Right renal cortex interstitium (tissue), 3 donors: Measurements from ENCODE around the gene RCAN1. TPM values are rescaled to one million over a fixed set of nuclear protein-coding genes. Genes with fewer than 3 reads are reported as not detected.
"Not testable (repeated sequence)": the region's sequence is repeated elsewhere in the genome, so short reads cannot be mapped to it uniquely, and the experiment has no call there.

Experiments
- DNase-seq, 3 donors: peaks; one replicate each; pipeline ENCODE4 v3.0.0-alpha.2; 2013; ENCODE audit warnings: low read depth in 3 of 3, low spot score in 2 of 3
- polyA plus RNA-seq, 3 donors: library from polyadenylated mRNA; unstranded; fragments of 120-200 nt; gene quantifications; one replicate each; pipeline ENCODE4 v1.2.1, GENCODE V29; 2013; ENCODE audit not compliant: insufficient read length in 3 of 3

RCAN1 gene
- polyA plus RNA-seq, 3 donors: 34.8 to 39.4 (median 35.5) TPM

DNA sequence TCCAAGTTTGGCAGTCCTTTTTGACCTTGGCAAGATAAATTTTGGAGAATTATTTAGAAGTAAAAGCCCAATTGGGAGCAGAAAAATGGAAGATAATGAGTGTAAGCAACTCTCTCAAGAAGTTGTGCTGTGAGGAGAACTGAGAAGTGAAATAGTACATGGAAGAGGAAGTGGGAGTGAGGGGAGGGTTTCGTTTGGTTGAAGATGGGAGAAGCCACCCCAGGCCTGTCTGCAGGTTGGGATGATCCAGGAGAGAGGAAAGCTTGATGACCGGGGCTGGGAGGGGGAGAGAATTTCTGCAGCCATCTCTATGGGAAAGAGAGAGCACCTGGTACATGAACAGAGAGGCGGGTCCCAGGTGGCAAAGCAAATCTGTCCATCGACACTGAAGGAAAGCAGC, 8.6 kb upstream of the RCAN1 start:
- DNase-seq: no peak

- DNase-seq: no peak
These were observed 6.8 kb upstream of the RCAN1 start for GRCh38 chr21:34621434-34622350.

DNA sequence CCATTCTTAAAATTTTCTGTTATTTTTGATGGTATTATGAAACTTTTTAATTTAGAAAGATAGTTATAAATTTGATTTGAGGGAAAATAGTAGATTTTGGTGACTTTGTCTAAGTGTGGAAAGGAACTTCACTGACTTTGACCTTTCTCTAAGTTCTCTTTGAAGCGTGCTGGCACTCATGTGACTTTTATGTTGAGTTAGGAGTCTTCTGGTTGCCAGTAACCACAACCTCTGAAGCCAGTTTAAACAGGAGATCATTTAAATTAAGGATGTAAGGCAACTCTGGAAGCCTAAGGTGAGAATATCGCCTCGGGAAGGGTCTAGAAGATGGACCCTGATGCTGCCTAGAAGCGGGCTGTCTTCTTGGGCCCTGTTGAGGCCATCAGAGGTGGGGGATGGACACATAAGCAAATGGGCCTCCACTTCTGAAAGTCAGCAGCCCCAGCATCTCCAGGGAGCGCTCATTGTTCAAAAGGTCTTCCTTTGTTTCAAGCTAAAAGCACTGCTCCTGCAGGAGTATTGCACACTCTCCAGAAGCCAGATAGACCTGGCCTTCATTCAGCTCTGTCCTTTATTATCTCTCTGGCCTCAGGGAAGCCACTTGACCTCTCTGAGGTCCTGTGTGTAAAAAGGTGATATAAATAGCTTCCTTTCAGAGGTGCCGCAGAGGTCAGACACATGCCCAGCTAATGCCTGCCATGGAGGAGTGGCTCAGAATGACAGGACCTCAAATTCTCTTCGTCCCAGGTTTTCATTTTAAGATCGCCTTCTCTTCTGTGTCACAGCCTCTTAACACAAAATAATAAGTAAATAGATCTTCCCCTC, 5.1 kb upstream of the RCAN1 start:
- DNase-seq: no peak

DNA sequence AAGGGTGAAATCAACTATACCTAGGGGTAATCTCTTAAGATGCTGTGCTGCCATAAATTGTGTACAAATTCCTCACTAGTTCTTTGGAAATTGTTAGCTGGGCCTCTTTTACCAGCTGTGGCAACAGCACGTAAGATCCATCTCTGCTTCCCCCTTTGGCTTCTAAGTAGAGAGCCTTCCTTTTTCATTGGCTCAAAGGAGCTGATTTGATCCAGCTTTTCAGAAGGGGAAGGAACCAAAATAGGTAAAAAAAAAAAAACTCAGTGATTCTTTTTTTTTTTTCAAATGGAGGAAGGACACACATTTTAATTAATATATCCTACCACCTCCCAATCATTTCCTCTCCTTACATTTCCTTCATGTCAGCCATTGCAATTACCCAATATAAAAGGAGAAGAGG, 4.0 kb upstream of the RCAN1 start:
- DNase-seq: no peak

DNA sequence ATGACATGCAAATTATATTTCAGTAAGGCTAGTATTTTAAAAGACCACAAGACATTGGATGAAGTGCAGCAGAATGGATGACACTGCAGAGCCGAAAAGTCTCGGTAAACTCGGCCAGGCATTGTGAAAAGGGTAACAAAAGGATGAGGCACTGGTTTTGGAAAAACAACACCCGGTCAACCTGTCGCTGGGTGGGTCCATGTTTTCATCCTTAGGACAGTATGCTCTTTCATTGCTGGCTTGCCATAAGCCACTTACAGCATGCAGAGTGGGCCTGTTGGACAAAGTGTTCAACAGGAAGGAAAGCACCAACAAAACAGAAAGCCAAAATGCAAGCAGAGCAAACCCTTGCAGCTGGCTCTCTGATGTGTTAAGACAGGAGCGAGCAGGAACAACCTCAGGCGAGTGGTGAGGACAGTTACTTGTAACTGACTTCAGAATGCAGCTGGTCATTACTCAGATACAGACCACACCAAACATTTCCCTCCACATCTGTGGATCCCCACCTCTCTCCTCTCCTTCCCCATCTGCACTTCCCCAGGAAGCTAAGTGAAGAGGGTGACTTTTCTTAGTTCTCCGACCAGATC, 2.9 kb upstream of the RCAN1 start:
- no peak for DNase-seq

DNA sequence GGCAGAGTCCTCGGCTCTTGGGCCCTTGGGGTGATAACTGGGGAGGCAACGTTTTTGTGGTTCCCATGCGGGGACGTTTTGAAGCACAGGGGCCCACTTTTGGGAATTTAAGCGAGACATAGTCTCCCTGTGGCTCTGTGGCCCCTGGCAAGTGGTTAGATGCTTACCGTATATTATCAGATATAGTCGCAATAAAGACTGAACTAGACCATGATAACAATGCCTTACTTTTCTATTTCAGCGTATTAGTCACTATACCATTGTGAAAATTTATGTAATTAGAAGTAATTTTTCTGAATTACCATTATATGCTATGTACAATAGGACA, 538 bp upstream of the RCAN1 start:
- DNase-seq: no peak

DNA sequence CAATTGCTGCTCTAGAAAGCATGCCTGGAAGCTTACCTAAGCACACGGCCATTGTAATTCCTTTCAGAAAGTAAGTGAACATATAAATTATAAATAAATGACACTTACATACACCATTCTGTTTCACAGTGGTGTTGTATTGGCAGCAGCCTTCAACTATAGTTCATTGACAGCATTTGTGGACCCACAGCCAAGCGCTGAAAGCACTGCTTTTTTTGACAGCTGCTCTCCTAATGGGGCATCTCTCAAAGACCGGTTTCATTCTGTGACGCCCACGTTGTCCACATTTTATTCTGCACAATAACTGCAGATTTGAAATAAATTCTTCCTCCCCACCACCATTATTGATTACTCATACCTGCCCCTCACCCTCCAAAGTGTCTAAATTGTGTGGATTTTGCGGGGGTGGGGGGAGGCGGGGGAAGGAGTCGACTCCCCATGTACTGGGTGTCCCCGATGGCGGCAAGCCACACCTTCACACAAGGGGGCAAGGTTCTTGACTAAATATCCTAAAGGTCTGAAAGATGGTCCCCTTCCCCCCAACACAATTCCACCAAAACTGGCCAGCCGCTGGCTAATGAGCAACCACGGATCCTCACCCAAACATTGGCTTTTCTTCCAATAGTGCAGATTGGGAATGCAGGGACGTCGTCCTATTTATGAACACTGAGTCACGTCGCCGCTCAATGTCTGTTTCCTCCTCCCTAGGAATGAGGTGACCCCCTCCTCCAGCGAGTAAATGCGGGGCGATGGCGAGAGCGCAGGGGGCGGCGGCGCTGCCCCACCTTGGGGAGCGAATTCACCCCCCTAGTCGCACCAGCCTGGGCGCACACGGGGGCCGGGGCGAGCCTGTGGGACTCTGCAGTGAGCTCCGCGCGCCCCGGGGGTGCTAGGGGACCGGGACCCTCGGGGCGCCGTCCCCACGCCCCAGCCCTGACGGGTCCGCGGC, 960 bp downstream of the RCAN1 start:
- DNase-seq: no peak

DNA sequence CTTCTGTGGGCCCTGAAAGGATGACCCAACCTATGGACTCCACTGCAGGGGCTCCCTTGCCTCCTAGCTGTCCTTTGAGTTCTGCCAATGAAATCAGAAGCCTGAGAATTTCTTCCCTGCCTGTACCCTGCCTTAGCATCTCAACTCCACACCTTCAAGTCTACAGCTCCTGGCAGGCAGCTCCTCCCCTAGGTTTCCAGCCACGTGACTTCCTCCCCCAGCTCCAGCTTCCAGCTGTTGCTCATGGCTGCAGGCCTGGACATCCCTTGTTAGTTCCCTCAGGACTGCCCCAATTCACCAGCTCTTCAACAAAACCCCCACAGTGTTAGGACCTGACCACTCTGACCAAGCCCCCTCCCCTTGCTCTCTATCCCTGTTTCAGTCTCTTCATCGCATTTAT, 2.4 kb downstream of the RCAN1 start:
- DNase-seq: no peak

DNA sequence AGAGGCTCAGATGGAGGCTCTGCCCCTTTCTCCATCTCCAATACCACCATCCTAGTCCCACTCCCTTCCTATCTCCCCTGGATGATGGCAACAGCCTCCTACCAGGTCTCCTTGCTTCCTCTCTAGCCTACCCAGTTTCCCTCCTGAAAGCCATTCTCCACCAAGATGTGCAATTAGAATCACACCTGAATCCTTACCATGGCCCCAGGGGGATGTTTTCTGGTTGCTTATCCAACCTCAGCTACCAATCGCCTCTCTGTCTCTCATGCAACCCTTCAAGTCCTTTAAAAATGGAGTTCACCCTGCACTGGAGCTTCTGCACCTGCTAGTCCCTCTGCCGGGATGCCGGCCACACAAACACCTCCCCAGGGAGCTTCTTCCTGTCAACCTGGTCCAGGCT, 2.9 kb downstream of the RCAN1 start:
- DNase-seq: no peak

DNA sequence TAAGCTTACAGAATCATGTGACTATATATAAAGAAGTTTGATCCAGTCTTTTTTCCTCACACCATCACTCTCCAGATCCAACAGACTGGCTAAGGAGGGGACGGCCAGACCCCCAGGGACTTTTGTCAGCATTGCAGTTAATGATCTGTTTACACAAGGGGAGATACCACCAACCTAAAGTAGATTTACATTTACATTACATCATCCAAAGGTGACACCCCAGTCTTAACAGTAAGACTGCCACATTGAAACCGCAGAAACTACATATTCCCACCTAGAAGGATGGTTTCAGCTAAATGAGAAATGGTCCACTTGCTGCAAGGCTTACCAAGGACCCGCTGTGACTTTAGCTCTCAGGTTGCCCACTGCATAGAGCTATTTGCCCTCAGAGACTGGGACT, 3.4 kb downstream of the RCAN1 start:
- no peak for DNase-seq

- no peak for DNase-seq
These were observed 4.9 kb downstream of the RCAN1 start for GRCh38 chr21:34609933-34610549.

DNA sequence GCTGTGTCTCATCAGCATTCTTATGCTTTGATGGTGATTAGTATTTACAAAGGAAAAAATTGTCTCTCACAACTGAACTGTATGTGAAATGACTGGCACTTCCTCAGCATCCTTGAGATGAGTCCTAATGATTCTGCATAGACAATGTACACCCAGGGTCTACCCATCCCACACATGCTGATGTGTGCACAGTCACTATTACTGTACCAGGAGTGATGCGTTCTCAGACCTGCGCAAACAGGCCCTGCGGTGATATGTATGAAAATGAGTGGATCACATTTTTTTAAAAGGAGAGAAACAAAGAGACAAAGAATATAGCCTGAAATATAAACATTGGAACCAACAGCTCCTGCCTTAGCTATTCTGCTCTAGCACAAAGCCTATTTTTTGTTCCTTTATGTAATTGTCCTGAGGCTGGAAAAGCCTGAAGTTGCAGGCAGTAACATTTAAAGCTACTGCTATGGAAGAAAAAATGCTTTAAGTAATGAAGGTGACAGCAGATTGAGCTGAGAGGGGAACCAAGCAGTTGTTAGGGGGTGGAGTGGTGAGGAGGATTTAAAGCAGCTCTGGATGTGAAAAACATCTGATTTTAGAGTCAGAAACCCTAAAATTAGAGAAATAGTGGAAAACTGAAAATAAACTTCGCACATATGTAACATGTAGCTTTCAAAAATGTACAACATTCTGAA, 5.5 kb downstream of the RCAN1 start:
- no peak for DNase-seq

DNA sequence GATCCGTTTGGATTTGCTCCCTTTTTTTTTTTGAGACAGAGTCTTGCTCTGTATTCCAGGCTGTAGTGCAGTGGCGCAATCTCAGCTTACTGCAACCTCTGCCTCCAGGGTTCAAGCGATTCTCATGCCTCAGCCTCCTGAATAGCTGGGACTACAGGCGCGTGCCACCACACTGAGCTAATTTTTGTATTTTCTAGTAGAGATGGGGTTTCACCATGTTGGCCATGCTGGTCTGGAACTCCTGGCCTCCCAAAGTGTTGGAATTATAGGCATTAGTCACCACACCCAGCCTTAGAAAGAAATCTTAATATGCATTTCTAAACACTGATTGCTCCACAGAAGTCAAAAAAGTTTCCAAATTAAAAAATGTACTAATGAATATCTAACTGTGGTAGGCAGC, 7.5 kb downstream of the RCAN1 start:
- not testable (repeated sequence) for DNase-seq

- DNase-seq: no peak
These were observed 8.3 kb downstream of the RCAN1 start for GRCh38 chr21:34606621-34607020.

GRCh38 chr21:34606051-34606450, 8.9 kb downstream of the RCAN1 start:
- no peak for DNase-seq

- not testable (repeated sequence) for DNase-seq
These were observed 10.0 kb downstream of the RCAN1 start for GRCh38 chr21:34604956-34605355.

- no peak for DNase-seq
These were observed 10.4 kb downstream of the RCAN1 start for GRCh38 chr21:34604556-34604955.

GRCh38 chr21:34603710-34604057, 11.2 kb downstream of the RCAN1 start:
- no peak for DNase-seq

- DNase-seq: peak; percentile 45 to 52 (median 47)
These were observed 11.8 kb downstream of the RCAN1 start for GRCh38 chr21:34603002-34603709.
